Lower leg skin (tissue), 3 donors: ENCODE measurements around the gene MIS12.

Experiments used
- CTCF ChIP-seq, 3 donors: fragments of 450-650 bp; IDR thresholded peaks; one replicate each; pipeline ENCODE4 v1.5.1; 2016; ENCODE audit warnings: antibody characterized with exemption in 3 of 3, mild to moderate bottlenecking in 3 of 3, moderate library complexity in 2 of 3
- POLR2A ChIP-seq, 2 donors: fragments of 450-650 bp; IDR thresholded peaks; one replicate each; pipeline ENCODE4 v1.6.1; 2016 to 2017; ENCODE audit warnings: antibody characterized with exemption in 2 of 2, mild to moderate bottlenecking in 1 of 2, moderate library complexity in 1 of 2

GRCh38 chr17:5510771-5511170 lies 24.4 kb downstream of the MIS12 start:
- TF ChIP-seq CTCF (IDR thresholded peaks at IDR 0.05) (no peak), POLR2A (IDR thresholded peaks at IDR 0.05) (no peak)
